Peyer's patch (tissue), 4 donors: ENCODE measurements around the gene FER.

Experiments
- POLR2A ChIP-seq, 2 donors: fragments of 450-650 bp; IDR thresholded peaks; one replicate each; pipeline ENCODE4 v1.5.1; 2017; ENCODE audit warnings: antibody characterized with exemption in 2 of 2, mild to moderate bottlenecking in 2 of 2, moderate library complexity in 2 of 2
- TF ChIP-seq, protein P1 (sequence below), 6 experiments: fragments of 450-650 bp in 4 of 6; fragments of 200-600 bp in 2 of 6; sonication (generic) in 1 of 6; IDR thresholded peaks; one replicate each; pipeline ENCODE4 v1.5.1; 2017 to 2019; ENCODE audit warnings: antibody characterized with exemption in 6 of 6, mild to moderate bottlenecking in 3 of 6, moderate library complexity in 1 of 6

- TF ChIP-seq, protein P1, sequence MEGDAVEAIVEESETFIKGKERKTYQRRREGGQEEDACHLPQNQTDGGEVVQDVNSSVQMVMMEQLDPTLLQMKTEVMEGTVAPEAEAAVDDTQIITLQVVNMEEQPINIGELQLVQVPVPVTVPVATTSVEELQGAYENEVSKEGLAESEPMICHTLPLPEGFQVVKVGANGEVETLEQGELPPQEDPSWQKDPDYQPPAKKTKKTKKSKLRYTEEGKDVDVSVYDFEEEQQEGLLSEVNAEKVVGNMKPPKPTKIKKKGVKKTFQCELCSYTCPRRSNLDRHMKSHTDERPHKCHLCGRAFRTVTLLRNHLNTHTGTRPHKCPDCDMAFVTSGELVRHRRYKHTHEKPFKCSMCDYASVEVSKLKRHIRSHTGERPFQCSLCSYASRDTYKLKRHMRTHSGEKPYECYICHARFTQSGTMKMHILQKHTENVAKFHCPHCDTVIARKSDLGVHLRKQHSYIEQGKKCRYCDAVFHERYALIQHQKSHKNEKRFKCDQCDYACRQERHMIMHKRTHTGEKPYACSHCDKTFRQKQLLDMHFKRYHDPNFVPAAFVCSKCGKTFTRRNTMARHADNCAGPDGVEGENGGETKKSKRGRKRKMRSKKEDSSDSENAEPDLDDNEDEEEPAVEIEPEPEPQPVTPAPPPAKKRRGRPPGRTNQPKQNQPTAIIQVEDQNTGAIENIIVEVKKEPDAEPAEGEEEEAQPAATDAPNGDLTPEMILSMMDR (IDR thresholded peaks at IDR 0.05), result no peak
- TF ChIP-seq POLR2A (IDR thresholded peaks at IDR 0.05), result no peak
Measured at GRCh38 chr5:109121225-109121624, 373.5 kb downstream of the FER start.
